Coronary artery (tissue), 2 donors: ENCODE data around the gene MAST2.

ENCODE experiments used
- DNase-seq: peaks from one replicate; pipeline ENCODE4 v3.0.0-alpha.2; 2017; ENCODE audit warnings: low spot score
- H3K27ac ChIP-seq, 2 donors: fragments of 200-600 bp; sonication (generic); one replicate each; pipeline ENCODE4 v1.5.1; 2016 to 2019
- H3K4me3 ChIP-seq: fragments of 200-600 bp; sonication (generic); 2 replicates; pipeline ENCODE4 v1.5.1; 2016; ENCODE audit warnings: mild to moderate bottlenecking, moderate library complexity
- TF ChIP-seq, protein P1 (sequence below): fragments of 200-600 bp; sonication (generic); IDR thresholded peaks from one replicate; pipeline ENCODE4 v1.5.1; 2019; ENCODE audit warnings: antibody characterized with exemption

MAST2 gene

GRCh38 chr1:45809761-45810160 is 6.3 kb downstream of the MAST2 start:
- no peak overlapping the region for H3K4me3 ChIP-seq
- DNase-seq = no peak
- H3K27ac ChIP-seq = no peak overlapping the region
- TF ChIP-seq, protein P1, sequence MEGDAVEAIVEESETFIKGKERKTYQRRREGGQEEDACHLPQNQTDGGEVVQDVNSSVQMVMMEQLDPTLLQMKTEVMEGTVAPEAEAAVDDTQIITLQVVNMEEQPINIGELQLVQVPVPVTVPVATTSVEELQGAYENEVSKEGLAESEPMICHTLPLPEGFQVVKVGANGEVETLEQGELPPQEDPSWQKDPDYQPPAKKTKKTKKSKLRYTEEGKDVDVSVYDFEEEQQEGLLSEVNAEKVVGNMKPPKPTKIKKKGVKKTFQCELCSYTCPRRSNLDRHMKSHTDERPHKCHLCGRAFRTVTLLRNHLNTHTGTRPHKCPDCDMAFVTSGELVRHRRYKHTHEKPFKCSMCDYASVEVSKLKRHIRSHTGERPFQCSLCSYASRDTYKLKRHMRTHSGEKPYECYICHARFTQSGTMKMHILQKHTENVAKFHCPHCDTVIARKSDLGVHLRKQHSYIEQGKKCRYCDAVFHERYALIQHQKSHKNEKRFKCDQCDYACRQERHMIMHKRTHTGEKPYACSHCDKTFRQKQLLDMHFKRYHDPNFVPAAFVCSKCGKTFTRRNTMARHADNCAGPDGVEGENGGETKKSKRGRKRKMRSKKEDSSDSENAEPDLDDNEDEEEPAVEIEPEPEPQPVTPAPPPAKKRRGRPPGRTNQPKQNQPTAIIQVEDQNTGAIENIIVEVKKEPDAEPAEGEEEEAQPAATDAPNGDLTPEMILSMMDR = no peak

GRCh38 chr1:45814776-45815175 is 11.4 kb downstream of the MAST2 start:
- no peak for DNase-seq
- Histone ChIP-seq H3K4me3 (no peak overlapping the region), H3K27ac (no peak overlapping the region)
- TF ChIP-seq, protein P1 = no peak

DNA sequence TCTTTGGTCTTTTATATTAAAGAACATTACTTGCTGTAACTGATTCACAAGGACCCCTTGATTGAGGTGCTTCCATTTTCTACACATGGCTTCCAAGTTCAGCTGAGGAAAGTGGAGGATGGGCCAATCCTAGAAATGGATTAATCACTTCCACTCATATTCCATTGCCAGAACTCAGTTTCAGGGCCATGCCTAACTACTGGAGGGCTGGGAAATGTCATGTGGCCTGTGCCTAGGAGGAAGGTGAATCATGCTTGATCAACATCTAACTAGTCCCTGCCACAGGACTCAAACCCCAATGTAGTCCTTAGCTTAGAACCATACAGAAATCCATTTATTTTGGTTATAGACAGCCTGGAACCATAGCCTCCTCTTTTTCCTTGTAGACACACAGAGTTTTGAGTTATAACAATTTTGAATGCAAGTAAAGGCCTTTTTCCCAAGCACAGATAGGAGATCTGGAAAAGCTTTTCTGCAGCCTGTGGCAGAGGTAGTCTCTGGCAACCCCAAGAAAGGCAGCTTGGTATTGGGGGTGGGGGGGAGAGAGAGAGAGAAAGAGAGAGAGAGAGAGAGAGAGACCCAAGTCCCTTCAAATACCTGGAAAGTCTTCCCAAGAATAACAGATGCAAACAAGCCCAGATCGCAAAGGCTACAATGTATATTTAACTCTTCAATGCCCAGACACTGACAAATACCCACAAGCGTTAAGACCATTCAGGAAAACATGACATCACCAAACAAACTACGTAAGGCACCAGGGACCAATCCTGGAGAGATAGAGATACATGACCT is 12.5 kb downstream of the MAST2 start:
- Histone ChIP-seq H3K4me3 (no peak overlapping the region), H3K27ac (no peak overlapping the region)
- DNase-seq = no peak
- TF ChIP-seq, protein P1 = no peak

GRCh38 chr1:45820173-45820572 is 16.8 kb downstream of the MAST2 start:
- Histone ChIP-seq H3K4me3 (no peak overlapping the region), H3K27ac (no peak overlapping the region)
- TF ChIP-seq, protein P1 = no peak
- DNase-seq = no peak

GRCh38 chr1:45820788-45821187 is 17.4 kb downstream of the MAST2 start:
- no peak for DNase-seq
- no peak overlapping the region for H3K27ac ChIP-seq
- TF ChIP-seq, protein P1 = no peak
- H3K4me3 ChIP-seq = no peak overlapping the region

DNA sequence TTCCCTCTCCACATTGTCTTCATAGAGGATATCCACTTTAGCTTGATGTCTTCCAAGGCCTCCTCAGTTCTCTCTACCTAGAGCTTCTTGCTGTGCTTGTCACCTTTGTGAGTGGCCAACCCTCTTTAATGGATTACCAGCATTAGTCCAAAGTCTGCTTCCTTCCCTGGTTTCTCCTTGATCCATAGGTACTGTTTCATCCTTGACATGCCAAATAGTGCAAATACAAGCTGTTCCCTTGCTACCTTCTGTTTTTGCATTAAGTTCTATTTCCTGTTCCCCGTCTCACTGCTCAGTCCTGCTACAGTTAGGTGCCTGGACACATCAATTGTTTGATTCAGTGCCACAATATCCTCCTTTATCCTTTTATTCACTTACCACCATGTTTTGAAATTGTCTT is 19.2 kb downstream of the MAST2 start:
- Histone ChIP-seq H3K4me3 (no peak overlapping the region), H3K27ac (no peak overlapping the region)
- TF ChIP-seq, protein P1 = no peak
- DNase-seq = no peak

DNA sequence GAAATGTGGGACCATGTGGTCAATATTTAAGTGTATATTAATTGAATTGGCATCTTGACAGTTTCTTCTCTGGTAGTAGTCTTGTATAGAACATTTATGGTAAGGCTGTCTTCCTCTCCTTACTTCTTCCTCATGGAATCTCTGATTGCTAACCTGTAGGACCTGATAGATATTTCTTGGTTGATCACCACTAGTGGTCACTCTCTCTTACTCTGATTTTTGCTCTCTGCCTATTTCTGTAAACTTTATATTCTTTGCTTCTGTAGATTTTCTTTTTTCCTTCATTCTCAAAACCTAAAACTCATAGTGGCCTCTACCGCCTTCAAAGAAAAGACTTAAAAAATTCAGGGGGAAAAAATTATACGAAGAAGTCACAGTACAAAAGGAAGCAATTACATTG is 21.2 kb downstream of the MAST2 start:
- no peak for DNase-seq
- Histone ChIP-seq H3K4me3 (no peak overlapping the region), H3K27ac (no peak overlapping the region)
- TF ChIP-seq, protein P1 = no peak
